ENCODE measurements around the gene P2RX1. TPM values are rescaled to one million over a fixed set of nuclear protein-coding genes. Genes with fewer than 3 reads are reported as not detected.

The P2RX1 gene
- total RNA-seq, 1 experiment from 2014 or later = not detected

GRCh38 chr17:3946711-3947235 lies 30.5 kb upstream of the P2RX1 start:
- Histone ChIP-seq H3K18ac (ENCODE audit: insufficient read length, low read depth, low read length) (no peak overlapping the region), H2AK5ac (ENCODE audit: insufficient read length, low read length) (no peak overlapping the region), H3K79me2 (ENCODE audit: insufficient read depth, low read length) (no peaks in the 10 kb centered on the region), H3K56ac (ENCODE audit: insufficient read length, low read depth, low read length) (no peak overlapping the region), H3K9ac (ENCODE audit: extremely low read depth, insufficient read length, low read length) (no peak overlapping the region), H2BK15ac (ENCODE audit: low read depth, low read length) (no peak overlapping the region), H3K27ac (ENCODE audit: insufficient read length, low read depth, low read length) (no peak overlapping the region), H3K23me2 (ENCODE audit: insufficient read length, low read depth, low read length, poor library complexity, severe bottlenecking) (no peaks in the 10 kb centered on the region), H4K20me1 (ENCODE audit: control insufficient read depth, insufficient read depth, insufficient read length) (no peaks in the 10 kb centered on the region), H3K9me3 (ENCODE audit: control insufficient read depth, low read depth, low read length) (no peaks in the 10 kb centered on the region), H2BK5ac (ENCODE audit: insufficient read length, low read length) (no peak overlapping the region), H2AFZ (ENCODE audit: low read length) (no peak overlapping the region), H4K91ac (ENCODE audit: insufficient read length, low read depth, low read length) (no peak overlapping the region), H4K8ac (replicated peaks; ENCODE audit: insufficient read length, low read depth, low read length) (no peak overlapping the region), H3K14ac (ENCODE audit: insufficient read depth, low read length) (no peak overlapping the region), H3K4me2 (ENCODE audit: insufficient read depth, insufficient read length, low read length) (no peak overlapping the region), H3K27me3 (ENCODE audit: insufficient read depth, low read length) (no peaks in the 10 kb centered on the region), H4K5ac (ENCODE audit: insufficient read length, low read depth, low read length) (no peak overlapping the region), H2BK12ac (ENCODE audit: insufficient read length, low read depth, low read length) (no peak overlapping the region), H3T11ph (ENCODE audit: low read length) (no peak overlapping the region), H3K79me1 (ENCODE audit: insufficient read depth, low read depth, low read length, poor library complexity, severe bottlenecking) (no peaks in the 10 kb centered on the region), H3K4me1 (ENCODE audit: insufficient read depth, low read length) (no peaks in the 10 kb centered on the region), H3K4ac (ENCODE audit: low read depth, low read length) (no peak overlapping the region), H3K23ac (ENCODE audit: insufficient read length, low read depth, low read length) (no peak overlapping the region), H2BK120ac (ENCODE audit: low read depth, low read length, poor library complexity, severe bottlenecking) (no peak overlapping the region), H2BK20ac (ENCODE audit: low read depth, low read length, poor library complexity, severe bottlenecking) (no peak overlapping the region)
- no peak for TF ChIP-seq CTCF (conservative IDR thresholded peaks at IDR 0.05)
- Mint-ChIP-seq H3K4me3 (no peak overlapping the region), H3K4me1 (peaks cover 9 to 14% of the 10 kb centered on the region in 2 experiments), H3K27me3 (ENCODE audit: low read depth) (peaks cover 11% of the 10 kb centered on the region), H3K9me3 (no peaks in the 10 kb centered on the region; a peak in 1 of 5 replicates), H3K27ac (no peak overlapping the region), H3K36me3 (ENCODE audit: insufficient read depth in 1 of 3, low read depth in 3 of 3) (no peaks in the 10 kb centered on the region; a peak in 3 of 7 replicates)
- DNase-seq = no peak
- WGBS (ENCODE audit: extremely low coverage, insufficient read length, low lambda C conversion rate) = no CpG with 5 or more reads among the region's 5 CpGs
